Loucy (cell line): ENCODE data around the gene RAF1.

ENCODE experiments used
- H2AFZ ChIP-seq: fragments of 200-600 bp; sonication (generic); 2 replicates; pipeline ENCODE4 v1.6.0; 2016; ENCODE audit warnings: antibody characterized with exemption, mild to moderate bottlenecking, low read length, moderate library complexity
- H3F3A ChIP-seq: fragments of 200-600 bp; 2 replicates; pipeline ENCODE4 v1.6.0; 2016; ENCODE audit warnings: antibody characterized with exemption, low read depth, mild to moderate bottlenecking
- H3K27me3 ChIP-seq: fragments of 200-600 bp; sonication (generic); 2 replicates; pipeline ENCODE4 v1.6.1; 2014; ENCODE audit warnings: low read length, mild to moderate bottlenecking; ENCODE audit not compliant: insufficient read depth, poor library complexity, severe bottlenecking
- H3K36me3 ChIP-seq: fragments of 200-600 bp; sonication (generic); 2 replicates; pipeline ENCODE4 v1.6.1; 2016; ENCODE audit warnings: low read length; ENCODE audit not compliant: insufficient read depth
- H3K4me1 ChIP-seq: fragments of 200-600 bp; sonication (generic); 2 replicates; pipeline ENCODE4 v1.5.1; 2014; ENCODE audit warnings: low read length, mild to moderate bottlenecking; ENCODE audit not compliant: insufficient read depth, poor library complexity, severe bottlenecking
- H3K4me2 ChIP-seq: fragments of 200-600 bp; sonication (generic); 2 replicates; pipeline ENCODE4 v1.6.0; 2014; ENCODE audit warnings: antibody characterized with exemption, low read length, low read depth, mild to moderate bottlenecking; ENCODE audit not compliant: poor library complexity, severe bottlenecking
- H3K4me3 ChIP-seq: fragments of 200-600 bp; sonication (generic); 2 replicates; pipeline ENCODE4 v1.5.1; 2014; ENCODE audit warnings: low read length, mild to moderate bottlenecking, mixed read lengths; ENCODE audit not compliant: poor library complexity, severe bottlenecking
- H3K79me2 ChIP-seq: fragments of 200-600 bp; sonication (generic); 2 replicates; pipeline ENCODE4 v1.6.1; 2014; ENCODE audit warnings: low read length; ENCODE audit not compliant: insufficient read depth
- H3K9ac ChIP-seq: fragments of 200-600 bp; sonication (generic); 2 replicates; pipeline ENCODE4 v1.6.0; 2014; ENCODE audit warnings: mild to moderate bottlenecking, low read depth, low read length, moderate library complexity; ENCODE audit not compliant: poor library complexity, severe bottlenecking
- H3K9me2 ChIP-seq: fragments of 200-600 bp; sonication (generic); replicated peaks from 2 replicates; pipeline ENCODE4 v1.6.1; 2016; ENCODE audit warnings: low read depth, low read length, mixed read lengths
- H3K9me3 ChIP-seq: fragments of 200-600 bp; sonication (generic); 2 replicates; pipeline ENCODE4 v1.6.1; 2014; ENCODE audit warnings: mild to moderate bottlenecking, antibody characterized with exemption, low read length, low read depth; ENCODE audit not compliant: insufficient read depth
- H4K20me1 ChIP-seq: fragments of 200-600 bp; sonication (generic); 2 replicates; pipeline ENCODE4 v1.6.0; 2014; ENCODE audit warnings: antibody characterized with exemption, low read length, mild to moderate bottlenecking; ENCODE audit not compliant: insufficient read depth, poor library complexity, severe bottlenecking
- EZH2phosphoT487 ChIP-seq: fragments of 200-600 bp; IDR thresholded peaks from 2 replicates; pipeline ENCODE4 v1.6.1; 2018; ENCODE audit warnings: antibody characterized with exemption, mild to moderate bottlenecking, moderate library complexity, borderline replicate concordance
- TF ChIP-seq, protein P1 (sequence below): fragments of 200-600 bp; sonication (generic); conservative IDR thresholded peaks from 2 replicates; pipeline ENCODE4 v1.5.1; 2014; ENCODE audit warnings: mild to moderate bottlenecking, antibody characterized with exemption, low read length

Gene RAF1

DNA sequence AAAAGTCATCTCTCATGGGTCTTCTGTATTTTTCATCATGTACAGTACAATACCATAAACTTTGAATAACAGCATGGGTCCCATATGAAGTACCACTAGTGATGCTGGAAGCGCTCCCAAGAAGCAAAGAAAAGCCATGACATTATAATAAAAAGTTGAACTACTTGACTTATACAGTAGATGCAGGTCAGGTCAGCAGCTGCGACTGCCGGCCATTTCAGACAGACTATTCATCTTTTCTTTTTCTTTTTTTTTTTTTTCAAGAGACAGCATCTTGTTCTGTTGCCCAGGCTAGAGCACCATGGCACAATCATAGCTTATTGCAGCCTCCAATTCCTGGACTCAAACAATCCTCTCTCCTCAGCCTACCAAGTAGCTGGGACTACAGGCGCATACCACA lies 10.2 kb downstream of the RAF1 start:
- no peaks in the 10 kb centered on the region for H3K9me2 ChIP-seq
- TF ChIP-seq EZH2phosphoT487 = no peak
- TF ChIP-seq, protein P1, sequence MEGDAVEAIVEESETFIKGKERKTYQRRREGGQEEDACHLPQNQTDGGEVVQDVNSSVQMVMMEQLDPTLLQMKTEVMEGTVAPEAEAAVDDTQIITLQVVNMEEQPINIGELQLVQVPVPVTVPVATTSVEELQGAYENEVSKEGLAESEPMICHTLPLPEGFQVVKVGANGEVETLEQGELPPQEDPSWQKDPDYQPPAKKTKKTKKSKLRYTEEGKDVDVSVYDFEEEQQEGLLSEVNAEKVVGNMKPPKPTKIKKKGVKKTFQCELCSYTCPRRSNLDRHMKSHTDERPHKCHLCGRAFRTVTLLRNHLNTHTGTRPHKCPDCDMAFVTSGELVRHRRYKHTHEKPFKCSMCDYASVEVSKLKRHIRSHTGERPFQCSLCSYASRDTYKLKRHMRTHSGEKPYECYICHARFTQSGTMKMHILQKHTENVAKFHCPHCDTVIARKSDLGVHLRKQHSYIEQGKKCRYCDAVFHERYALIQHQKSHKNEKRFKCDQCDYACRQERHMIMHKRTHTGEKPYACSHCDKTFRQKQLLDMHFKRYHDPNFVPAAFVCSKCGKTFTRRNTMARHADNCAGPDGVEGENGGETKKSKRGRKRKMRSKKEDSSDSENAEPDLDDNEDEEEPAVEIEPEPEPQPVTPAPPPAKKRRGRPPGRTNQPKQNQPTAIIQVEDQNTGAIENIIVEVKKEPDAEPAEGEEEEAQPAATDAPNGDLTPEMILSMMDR = no peak
- H4K20me1 ChIP-seq = peaks cover 78% of the 10 kb centered on the region
- no peaks in the 10 kb centered on the region for H3K27me3 ChIP-seq
- no peaks in the 10 kb centered on the region for H3K36me3 ChIP-seq
- H3K4me1 ChIP-seq = peaks cover 16% of the 10 kb centered on the region
- H3K4me2 ChIP-seq = no peak overlapping the region
- no peaks in the 10 kb centered on the region for H3K9me3 ChIP-seq
- no peak overlapping the region for H3K4me3 ChIP-seq
- peaks cover 97% of the 10 kb centered on the region for H3K79me2 ChIP-seq
- no peaks in the 10 kb centered on the region for H3F3A ChIP-seq
- no peak overlapping the region for H2AFZ ChIP-seq
- no peak overlapping the region for H3K9ac ChIP-seq

DNA sequence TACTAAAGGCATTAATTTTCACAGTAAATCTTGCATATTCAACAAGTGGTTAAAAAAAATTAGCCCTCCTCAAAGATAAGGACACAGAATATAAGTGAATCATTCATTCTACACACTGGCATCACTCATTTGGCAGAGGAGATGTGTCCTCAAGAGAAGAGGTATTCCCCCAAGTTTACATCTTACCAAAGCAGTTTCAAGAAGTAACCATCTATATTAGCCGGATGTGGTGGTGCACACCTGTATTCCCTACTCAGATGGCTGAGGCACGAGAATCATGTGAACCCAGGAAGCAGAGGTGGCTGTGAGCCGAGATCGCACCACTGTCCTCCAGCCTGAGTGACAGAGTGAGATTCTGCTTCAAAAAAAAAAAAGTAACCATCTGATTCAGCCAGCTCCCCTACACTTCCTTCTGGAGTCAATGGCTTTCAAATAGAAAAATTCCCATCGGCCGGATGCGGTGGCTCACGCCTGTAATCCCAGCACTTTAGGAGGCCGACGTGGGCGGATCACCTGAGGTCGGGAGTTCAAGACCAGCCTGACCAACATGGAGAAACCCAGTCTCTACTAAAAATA lies 15.4 kb downstream of the RAF1 start:
- Histone ChIP-seq H3K9me3 (no peaks in the 10 kb centered on the region), H3K4me1 (no peaks in the 10 kb centered on the region), H3F3A (no peaks in the 10 kb centered on the region), H3K36me3 (no peaks in the 10 kb centered on the region), H3K27me3 (no peaks in the 10 kb centered on the region), H3K4me3 (no peak overlapping the region), H3K4me2 (no peak overlapping the region), H3K79me2 (peaks cover 96% of the 10 kb centered on the region), H3K9me2 (no peaks in the 10 kb centered on the region), H2AFZ (no peak overlapping the region), H4K20me1 (peaks cover 59% of the 10 kb centered on the region), H3K9ac (no peak overlapping the region)
- TF ChIP-seq, protein P1 = no peak
- TF ChIP-seq EZH2phosphoT487 = no peak

DNA sequence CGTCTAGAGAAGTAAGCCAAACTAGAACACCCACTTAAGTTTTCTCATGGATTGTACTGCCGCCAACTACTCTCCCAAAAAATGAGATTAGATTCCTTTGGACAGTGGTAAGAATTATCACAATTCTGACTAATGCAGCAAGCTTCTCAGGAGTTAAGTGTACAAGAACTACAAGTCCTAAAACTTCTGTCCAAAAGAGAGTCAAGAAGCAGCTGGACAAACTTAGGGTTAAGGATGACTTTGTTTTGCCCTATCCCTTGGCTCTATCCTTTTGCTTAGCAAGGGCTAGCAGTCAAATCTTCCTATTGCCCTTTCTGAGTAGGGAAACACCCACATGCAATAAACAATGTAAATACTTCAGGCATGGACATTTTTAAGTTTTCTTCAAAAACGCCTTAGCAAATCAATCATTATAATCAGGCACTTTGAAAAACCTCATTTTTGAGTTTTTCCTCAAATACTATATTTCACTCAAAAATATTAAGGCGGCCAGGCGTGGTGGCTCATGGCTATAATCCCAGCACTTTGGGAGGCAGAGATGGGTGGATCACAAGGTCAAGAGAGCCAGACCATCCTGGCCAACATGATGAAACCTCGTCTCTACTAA lies 19.5 kb downstream of the RAF1 start:
- Histone ChIP-seq H3K79me2 (peaks cover 93% of the 10 kb centered on the region), H3F3A (no peaks in the 10 kb centered on the region), H3K9me3 (no peaks in the 10 kb centered on the region), H3K9ac (no peak overlapping the region), H2AFZ (no peak overlapping the region), H4K20me1 (peaks cover 53% of the 10 kb centered on the region), H3K4me3 (no peak overlapping the region), H3K36me3 (no peaks in the 10 kb centered on the region), H3K27me3 (no peaks in the 10 kb centered on the region), H3K4me2 (no peak overlapping the region), H3K4me1 (no peaks in the 10 kb centered on the region), H3K9me2 (no peaks in the 10 kb centered on the region)
- no peak for TF ChIP-seq EZH2phosphoT487
- TF ChIP-seq, protein P1 = no peak
